B cell (primary cell): Measurements from ENCODE around the gene OR2T2. TPM values are rescaled to one million over a fixed set of nuclear protein-coding genes. Genes with fewer than 3 reads are reported as not detected.
A peak's percentile ranks its signal among the peaks of the same experiment; 100 is the strongest.

Experiments
- ATAC-seq: fragments of 200-7000 bp; cut with Tn5 transposase; one replicate; pipeline ENCODE4 v1.10.0; 2021; ENCODE audit warnings: low read depth, mild to moderate bottlenecking, moderate number of reproducible peaks, moderate library complexity
- CTCF ChIA-PET: fragments of 350-600 bp; sonication (Branson Sonifier 250); formaldehyde crosslinking; loops from one replicate; lab custom pipeline; 2021; ENCODE audit warnings: antibody characterized with exemption, inconsistent platforms; lab: Charles Lee
- POLR2A ChIA-PET: fragments of 350-600 bp; sonication (Branson Sonifier 250); formaldehyde crosslinking; loops from one replicate; lab custom pipeline; 2021; ENCODE audit warnings: antibody characterized with exemption; lab: Charles Lee
- DNase-seq: peaks from one replicate; pipeline ENCODE4 v3.0.0; 2013
- H2AFZ ChIP-seq: 2 replicates; pipeline ENCODE4 v1.6.1; 2012; ENCODE audit warnings: mild to moderate bottlenecking, low read depth, low read length; ENCODE audit not compliant: insufficient read depth, poor library complexity, severe bottlenecking
- H3K27ac ChIP-seq, 2 donors: 1 replicate in 1 of 2; 2 replicates in 1 of 2; pipeline ENCODE4 v1.5.1; 2012 to 2013; ENCODE audit warnings: low read length in 2 of 2, mild to moderate bottlenecking in 2 of 2, moderate library complexity in 1 of 2
- H3K27me3 ChIP-seq, 4 experiments: fragments of 200-600 bp in 1 of 4; sonication (generic) in 1 of 4; replicated peaks in 1 of 4; 1 replicate in 2 of 4; 2 replicates in 2 of 4; pipeline versions ENCODE4 v1.6.1 to v1.7.0; 2013 to 2016; ENCODE audit warnings: low read length in 3 of 4, mild to moderate bottlenecking in 2 of 4, mixed read lengths in 1 of 4, moderate library complexity in 1 of 4; ENCODE audit not compliant: insufficient read depth in 4 of 4, control insufficient read depth in 3 of 4; ENCODE audit errors: control extremely low read depth in 1 of 4
- H3K36me3 ChIP-seq, 2 experiments: replicated peaks in 1 of 2; 1 replicate in 1 of 2; 2 replicates in 1 of 2; pipeline versions ENCODE4 v1.6.1 to v1.7.1; 2013; ENCODE audit warnings: low read length in 1 of 2; ENCODE audit not compliant: insufficient read depth in 2 of 2, control insufficient read depth in 1 of 2; ENCODE audit errors: control extremely low read depth in 1 of 2, extremely low read depth in 1 of 2
- H3K4me1 ChIP-seq, 2 donors: fragments of 200-600 bp in 1 of 2; sonication (generic) in 1 of 2; 1 replicate in 1 of 2; 2 replicates in 1 of 2; pipeline versions ENCODE4 v1.5.1 to v1.6.1; 2013 to 2017; ENCODE audit warnings: low read length in 2 of 2; ENCODE audit not compliant: control insufficient read depth in 2 of 2, insufficient read depth in 2 of 2
- H3K4me2 ChIP-seq: replicated peaks from 2 replicates; pipeline ENCODE3; 2012; ENCODE audit warnings: mild to moderate bottlenecking, low read depth, low read length; ENCODE audit not compliant: poor library complexity, severe bottlenecking
- H3K4me3 ChIP-seq, 5 experiments: fragments of 200-600 bp in 1 of 5; sonication (generic) in 1 of 5; 1 replicate in 3 of 5; 2 replicates in 2 of 5; pipeline versions ENCODE4 v1.5.1 to v1.7.0; 2011 to 2016; ENCODE audit warnings: low read length in 4 of 5, mild to moderate bottlenecking in 4 of 5, low read depth in 2 of 5, control low read depth in 1 of 5, moderate library complexity in 1 of 5; ENCODE audit not compliant: insufficient read depth in 1 of 5; ENCODE audit errors: control extremely low read depth in 1 of 5, extremely low read depth in 1 of 5
- H3K79me2 ChIP-seq: fragments of 200-600 bp; sonication (generic); one replicate; pipeline ENCODE4 v1.6.0; 2016; ENCODE audit warnings: low read length; ENCODE audit not compliant: control insufficient read depth, insufficient read depth
- H3K9ac ChIP-seq: fragments of 200-600 bp; sonication (generic); 2 replicates; pipeline ENCODE4 v1.6.1; 2017; ENCODE audit warnings: mild to moderate bottlenecking, low read length, moderate library complexity
- H3K9me3 ChIP-seq, 3 donors: one replicate each; pipeline versions ENCODE4 v1.6.1 to v1.7.1; 2013; ENCODE audit warnings: low read length in 2 of 3; ENCODE audit not compliant: control insufficient read depth in 2 of 3, insufficient read depth in 1 of 3; ENCODE audit errors: control extremely low read depth in 1 of 3
- H4K20me1 ChIP-seq: 2 replicates; pipeline ENCODE4 v1.6.0; 2012; ENCODE audit warnings: mild to moderate bottlenecking, low read length; ENCODE audit not compliant: insufficient read depth, control insufficient read depth, poor library complexity, severe bottlenecking
- H3K27ac Mint-ChIP-seq: one replicate; pipeline ENCODE4 v1.8.0; 2021; ENCODE audit warnings: mixed read lengths
- H3K27me3 Mint-ChIP-seq: one replicate; pipeline ENCODE4 v1.8.0; 2021; ENCODE audit warnings: mixed read lengths
- H3K4me1 Mint-ChIP-seq: one replicate; pipeline ENCODE4 v1.8.0; 2021; ENCODE audit warnings: mixed read lengths
- H3K4me3 Mint-ChIP-seq: one replicate; pipeline ENCODE4 v1.8.0; 2021; ENCODE audit warnings: mixed read lengths
- H3K9me3 Mint-ChIP-seq: one replicate; pipeline ENCODE4 v1.8.0; 2022; ENCODE audit warnings: mixed read lengths; ENCODE audit not compliant: insufficient read depth
- CTCF ChIP-seq: fragments of 200-600 bp; IDR thresholded peaks from one replicate; pipeline ENCODE4 v1.8.0; 2022; ENCODE audit warnings: antibody characterized with exemption, mild to moderate bottlenecking
- EZH2 ChIP-seq: IDR thresholded peaks from 2 replicates; pipeline ENCODE4 v1.6.1; 2012; ENCODE audit warnings: borderline replicate concordance, low read depth, mild to moderate bottlenecking, moderate library complexity, low read length; ENCODE audit not compliant: insufficient read depth, poor library complexity, severe bottlenecking
- WGBS: methylation state at CpG from one replicate; pipeline ENCODE4 v1.1.5; 2013; ENCODE audit warnings: missing lambda C conversion rate; ENCODE audit not compliant: insufficient coverage; 5-methylcytosine and 5-hydroxymethylcytosine counted together
- intact Hi-C: fragments of 100-400 bp; cut with micrococcal nuclease; formaldehyde crosslinking; loops from one replicate; pipeline ENCODE4 v1.10.0; 2022
- polyA plus RNA-seq: library from polyadenylated mRNA; depleted of rRNA; stranded (reverse); fragments of >200 nt; gene quantifications from 2 replicates; pipeline ENCODE4 v1.2.3, GENCODE V29; 2012
- total RNA-seq, 2 donors: library from RNA; stranded (reverse); fragments of 120-200 nt in 1 of 2; gene quantifications; 1 replicate in 1 of 2; 2 replicates in 1 of 2; pipeline versions ENCODE4 v1.2.3 to v1.2.4, GENCODE V29; 2013 to 2022

Gene OR2T2
- total and polyA plus RNA-seq, 2 donors (not counting 1 experiment from before 2014, with no cell fraction given), result 0.48 to 3.9 TPM

- DNase-seq (peak; percentile 71), ATAC-seq (no peak)
- no peaks in the 10 kb centered on the region for H4K20me1 ChIP-seq
- intact Hi-C loops, result loop anchor here (1.0 to 2.0 kb wide), 2 partner anchors 219 to 403 kb away; no protein-coding TSS in a partner anchor
- H3K27ac ChIP-seq, result no peak overlapping the region
- no peak overlapping the region for H3K4me2 ChIP-seq
- no peaks in the 10 kb centered on the region for H3K4me1 ChIP-seq
- H3K9ac ChIP-seq, result no peak overlapping the region
- H3K4me3 Mint-ChIP-seq, result no peak overlapping the region
- H3K27me3 Mint-ChIP-seq, result no peaks in the 10 kb centered on the region
- no peak overlapping the region for H3K27ac Mint-ChIP-seq
- H3K4me1 Mint-ChIP-seq, result no peaks in the 10 kb centered on the region
- H2AFZ ChIP-seq, result no peak overlapping the region
- TF ChIP-seq CTCF (peak; percentile 18), EZH2 (no peak)
- H3K79me2 ChIP-seq, result no peaks in the 10 kb centered on the region
- ChIA-PET POLR2A (no interaction called here), CTCF (interaction anchor here (0.6 to 2.0 kb wide), 10 partner anchors 14 to 418 kb away, joined by 3 to 12 read pairs (median 4); no protein-coding TSS in a partner anchor)
- 40% methylated on average over 1 of the region's 6 CpGs for WGBS
- no peaks in the 10 kb centered on the region for H3K36me3 ChIP-seq
- no peaks in the 10 kb centered on the region for H3K27me3 ChIP-seq
- H3K9me3 ChIP-seq, result no peaks in the 10 kb centered on the region
- H3K9me3 Mint-ChIP-seq, result peaks cover 3% of the 10 kb centered on the region
- no peak overlapping the region for H3K4me3 ChIP-seq
These were observed 41.4 kb upstream of the OR2T2 start for GRCh38 chr1:248404024-248404423.

- TF ChIP-seq CTCF (no peak), EZH2 (no peak)
- Histone ChIP-seq H3K9me3 (peaks cover 0 to 6% (median 4%) of the 10 kb centered on the region in 3 donors), H3K36me3 (no peaks in the 10 kb centered on the region), H3K79me2 (no peaks in the 10 kb centered on the region), H3K4me1 (no peaks in the 10 kb centered on the region), H3K4me2 (no peak overlapping the region), H3K27me3 (no peaks in the 10 kb centered on the region), H4K20me1 (no peaks in the 10 kb centered on the region), H3K27ac (no peak overlapping the region), H2AFZ (no peak overlapping the region), H3K9ac (no peak overlapping the region), H3K4me3 (no peak overlapping the region)
- Mint-ChIP-seq H3K27ac (no peak overlapping the region), H3K4me3 (no peak overlapping the region), H3K9me3 (peaks cover 8% of the 10 kb centered on the region), H3K27me3 (no peaks in the 10 kb centered on the region), H3K4me1 (no peaks in the 10 kb centered on the region)
- POLR2A ChIA-PET, result no interaction called here
- intact Hi-C loops, result no loop called here
- WGBS, result 90% methylated on average over 5 of the region's 8 CpGs
- CTCF ChIA-PET, result no interaction called here
- ATAC-seq, result no peak
- no peak for DNase-seq
These were observed 38.4 kb upstream of the OR2T2 start for GRCh38 chr1:248406721-248407692.
